Right renal cortex interstitium (tissue), 3 donors: ENCODE data around the gene TINAG. TPM values are rescaled to one million over a fixed set of nuclear protein-coding genes. Genes with fewer than 3 reads are reported as not detected.

Experiments
- DNase-seq, 3 donors: peaks; one replicate each; pipeline ENCODE4 v3.0.0-alpha.2; 2013; ENCODE audit warnings: low read depth in 3 of 3, low spot score in 2 of 3
- polyA plus RNA-seq, 3 donors: library from polyadenylated mRNA; unstranded; fragments of 120-200 nt; gene quantifications; one replicate each; pipeline ENCODE4 v1.2.1, GENCODE V29; 2013; ENCODE audit not compliant: insufficient read length in 3 of 3

TINAG gene
- polyA plus RNA-seq = 10 to 100 TPM; 27.7 to 41.1 (median 39.8) TPM

- DNase-seq = no peak
Observed at GRCh38 chr6:54308289-54308985, at the start of gene TINAG. TINAG (plus strand) TSS chr6:54308441; CDS start chr6:54308551, 110 bp downstream.

- no peak for DNase-seq
Observed at GRCh38 chr6:54260025-54260424, 48.2 kb upstream of the TINAG start.

GRCh38 chr6:54262499-54262898 lies 45.7 kb upstream of the TINAG start:
- no peak for DNase-seq

- no peak for DNase-seq
Observed at GRCh38 chr6:54262971-54263370, 45.3 kb upstream of the TINAG start.

- no peak for DNase-seq
Observed at GRCh38 chr6:54264581-54265272, 43.5 kb upstream of the TINAG start.

GRCh38 chr6:54266400-54266923 lies 41.8 kb upstream of the TINAG start:
- DNase-seq = no peak

- no peak for DNase-seq
Observed at GRCh38 chr6:54267798-54268197, 40.4 kb upstream of the TINAG start.

GRCh38 chr6:54273214-54273820 lies 34.9 kb upstream of the TINAG start:
- no peak for DNase-seq

GRCh38 chr6:54274383-54274782 lies 33.9 kb upstream of the TINAG start:
- DNase-seq = no peak

- no peak for DNase-seq
Observed at GRCh38 chr6:54282186-54282585, 26.1 kb upstream of the TINAG start.

- no peak for DNase-seq
Observed at GRCh38 chr6:54284161-54284860, 23.9 kb upstream of the TINAG start.

- DNase-seq = no peak
Observed at GRCh38 chr6:54285595-54285994, 22.6 kb upstream of the TINAG start.

GRCh38 chr6:54286141-54286540 lies 22.1 kb upstream of the TINAG start:
- DNase-seq = no peak

- DNase-seq = no peak
Observed at GRCh38 chr6:54288474-54288873, 19.8 kb upstream of the TINAG start.

GRCh38 chr6:54289426-54289825 lies 18.8 kb upstream of the TINAG start:
- no peak for DNase-seq

- no peak for DNase-seq
Observed at GRCh38 chr6:54291146-54291545, 17.1 kb upstream of the TINAG start.

- no peak for DNase-seq
Observed at GRCh38 chr6:54291738-54292137, 16.5 kb upstream of the TINAG start.

GRCh38 chr6:54294965-54295532 lies 13.2 kb upstream of the TINAG start:
- DNase-seq = no peak

- DNase-seq = no peak
Observed at GRCh38 chr6:54299542-54300269, 8.5 kb upstream of the TINAG start.

- no peak for DNase-seq
Observed at GRCh38 chr6:54301770-54302169, 6.5 kb upstream of the TINAG start.
